WTC11 (cell line): ENCODE measurements around the gene CDH13. TPM values are rescaled to one million over a fixed set of nuclear protein-coding genes. Genes with fewer than 3 reads are reported as not detected.

ENCODE experiments used
- ATAC-seq: fragments of 200-7000 bp; cut with Tn5 transposase; 2 replicates; pipeline ENCODE4 v1.10.0; 2021; ENCODE audit warnings: mild to moderate bottlenecking, moderate library complexity
- CTCF ChIA-PET: fragments of 300-600 bp; sonication (Branson Sonifier 250); formaldehyde crosslinking; loops from one replicate; lab custom pipeline; 2021; ENCODE audit warnings: antibody characterized with exemption; lab: Charles Lee
- POLR2A ChIA-PET: fragments of 350-600 bp; sonication (Branson Sonifier 250); formaldehyde crosslinking; loops from one replicate; lab custom pipeline; 2021; ENCODE audit warnings: antibody characterized with exemption; lab: Charles Lee
- DNase-seq: peaks from one replicate; pipeline ENCODE4 v3.0.0; 2021; ENCODE audit warnings: low spot score
- H3K27ac Mint-ChIP-seq: 2 replicates; pipeline ENCODE4 v1.8.0; 2021; ENCODE audit warnings: mixed read lengths
- H3K27me3 Mint-ChIP-seq: 2 replicates; pipeline ENCODE4 v1.8.0; 2021; ENCODE audit warnings: low read depth, mild to moderate bottlenecking, moderate library complexity, mixed read lengths
- H3K36me3 Mint-ChIP-seq: 2 replicates; pipeline ENCODE4 v1.8.0; 2021; ENCODE audit warnings: mixed read lengths
- H3K4me1 Mint-ChIP-seq: 2 replicates; pipeline ENCODE4 v1.8.0; 2022; ENCODE audit warnings: mixed read lengths
- H3K4me3 Mint-ChIP-seq: 2 replicates; pipeline ENCODE4 v1.8.0; 2021; ENCODE audit warnings: mild to moderate bottlenecking, moderate library complexity, mixed read lengths
- H3K9me3 Mint-ChIP-seq: 2 replicates; pipeline ENCODE4 v1.8.0; 2021; ENCODE audit warnings: mixed read lengths
- ATF2 ChIP-seq: sonication (generic); formaldehyde crosslinking; IDR thresholded peaks from 2 replicates; pipeline ENCODE4 v1.8.1; 2022; ENCODE audit warnings: low read depth, missing genetic modification reagents, borderline replicate concordance
- CREM ChIP-seq: sonication (generic); formaldehyde crosslinking; IDR thresholded peaks from 2 replicates; pipeline ENCODE4 v1.8.1; 2022; ENCODE audit warnings: mild to moderate bottlenecking, missing genetic modification reagents, moderate library complexity
- E2F1 ChIP-seq: sonication (generic); formaldehyde crosslinking; IDR thresholded peaks from 2 replicates; pipeline ENCODE4 v1.8.0; 2022; ENCODE audit warnings: mild to moderate bottlenecking, missing genetic modification reagents
- ESRRA ChIP-seq: sonication (generic); formaldehyde crosslinking; IDR thresholded peaks from 2 replicates; pipeline ENCODE4 v1.8.1; 2022; ENCODE audit warnings: mild to moderate bottlenecking, missing genetic modification reagents, borderline replicate concordance
- FOXK1 ChIP-seq: sonication (generic); formaldehyde crosslinking; IDR thresholded peaks from 2 replicates; pipeline ENCODE4 v1.8.0; 2022; ENCODE audit warnings: mild to moderate bottlenecking, moderate library complexity, missing genetic modification reagents
- FOXP1 ChIP-seq: sonication (generic); formaldehyde crosslinking; IDR thresholded peaks from 2 replicates; pipeline ENCODE4 v1.8.0; 2022; ENCODE audit warnings: missing genetic modification reagents, mild to moderate bottlenecking, moderate library complexity, borderline replicate concordance
- GABPB1 ChIP-seq: sonication (generic); formaldehyde crosslinking; IDR thresholded peaks from 2 replicates; pipeline ENCODE4 v1.8.1; 2023; ENCODE audit warnings: mild to moderate bottlenecking, missing genetic modification reagents
- GTF2I ChIP-seq: fragments of 250-450 bp; sonication (Bioruptor Pico); conservative IDR thresholded peaks from 2 replicates; pipeline ENCODE4 v1.4.0; 2021; ENCODE audit warnings: mild to moderate bottlenecking
- HMGA2 ChIP-seq: fragments of 250-450 bp; sonication (Bioruptor Pico); IDR thresholded peaks from 2 replicates; pipeline ENCODE4 v1.4.0; 2021; ENCODE audit warnings: mild to moderate bottlenecking, moderate library complexity
- JUN ChIP-seq: sonication (generic); formaldehyde crosslinking; IDR thresholded peaks from 2 replicates; pipeline ENCODE4 v1.8.0; 2023; ENCODE audit warnings: mild to moderate bottlenecking, missing genetic modification reagents
- PREB ChIP-seq: sonication (generic); formaldehyde crosslinking; IDR thresholded peaks from 2 replicates; pipeline ENCODE4 v1.8.1; 2022; ENCODE audit warnings: mild to moderate bottlenecking, missing genetic modification reagents, moderate library complexity, borderline replicate concordance
- RELA ChIP-seq: sonication (generic); formaldehyde crosslinking; IDR thresholded peaks from 2 replicates; pipeline ENCODE4 v1.8.1; 2022; ENCODE audit warnings: missing genetic modification reagents, mild to moderate bottlenecking, borderline replicate concordance
- SMAD3 ChIP-seq: sonication (generic); formaldehyde crosslinking; IDR thresholded peaks from 2 replicates; pipeline ENCODE4 v1.8.0; 2022; ENCODE audit warnings: missing genetic modification reagents, mild to moderate bottlenecking, borderline replicate concordance
- ZNF232 ChIP-seq: sonication (generic); formaldehyde crosslinking; IDR thresholded peaks from 2 replicates; pipeline ENCODE4 v1.8.0; 2022; ENCODE audit warnings: mild to moderate bottlenecking, missing genetic modification reagents
- ZNF263 ChIP-seq: sonication (generic); formaldehyde crosslinking; IDR thresholded peaks from 2 replicates; pipeline ENCODE4 v1.8.1; 2022; ENCODE audit warnings: low read depth, mild to moderate bottlenecking, moderate library complexity, missing genetic modification reagents
- ZNF416 ChIP-seq: fragments of 250-450 bp; sonication (Bioruptor Pico); IDR thresholded peaks from 2 replicates; pipeline ENCODE4 v1.9.0; 2021; ENCODE audit warnings: mild to moderate bottlenecking, inconsistent platforms
- ZNF425 ChIP-seq: fragments of 250-450 bp; sonication (Bioruptor Pico); conservative IDR thresholded peaks from 2 replicates; pipeline ENCODE4 v1.9.0; 2021; ENCODE audit warnings: mild to moderate bottlenecking
- total RNA-seq: library from RNA; stranded (reverse); gene quantifications from 3 replicates; pipeline ENCODE4 v1.2.3, GENCODE V29; 2021
- TF ChIP-seq, protein P1 (sequence below): sonication (generic); formaldehyde crosslinking; IDR thresholded peaks from 2 replicates; pipeline ENCODE4 v1.8.1; 2023; ENCODE audit warnings: mild to moderate bottlenecking, missing genetic modification reagents
- TF ChIP-seq, protein P2 (sequence below): sonication (generic); formaldehyde crosslinking; conservative IDR thresholded peaks from 2 replicates; pipeline ENCODE4 v1.8.1; 2023; ENCODE audit warnings: mild to moderate bottlenecking, low read depth, missing genetic modification reagents, moderate library complexity
- TF ChIP-seq, protein P3 (sequence below): sonication (generic); formaldehyde crosslinking; IDR thresholded peaks from 2 replicates; pipeline ENCODE4 v1.8.0; 2023; ENCODE audit warnings: missing genetic modification reagents

CDH13 gene
- total RNA-seq, 1 experiment from 2014 or later = 0.81 TPM

DNA sequence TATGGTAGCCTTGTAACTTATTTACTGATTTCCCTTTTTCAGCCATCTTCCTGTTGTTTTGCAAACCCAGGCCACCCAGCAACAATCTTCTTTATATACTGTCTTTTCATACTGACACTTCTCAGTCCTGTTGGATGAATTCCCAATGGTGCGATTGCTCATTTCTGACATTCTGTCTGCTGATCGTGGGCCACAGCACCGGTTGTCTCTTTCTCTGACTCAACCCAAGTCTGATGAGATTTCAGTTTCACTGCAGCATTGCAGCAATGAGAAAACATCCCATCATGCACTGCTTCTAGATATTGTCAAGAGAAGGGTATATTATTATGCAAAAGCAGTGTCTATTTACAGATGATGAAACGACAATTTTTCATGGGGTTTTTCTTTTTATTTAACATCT is 831.8 kb downstream of the CDH13 start:
- ATAC-seq (no peak), DNase-seq (no peak)
- POLR2A ChIA-PET = no interaction called here
- CTCF ChIA-PET = no interaction called here
- Mint-ChIP-seq H3K27me3 (no peaks in the 10 kb centered on the region), H3K27ac (no peak overlapping the region), H3K4me3 (no peak overlapping the region), H3K9me3 (no peaks in the 10 kb centered on the region), H3K4me1 (no peaks in the 10 kb centered on the region), H3K36me3 (no peaks in the 10 kb centered on the region)
- no peak for TF ChIP-seq ESRRA (CRISPR knock-in tag)
- TF ChIP-seq E2F1 = no peak
- no peak for TF ChIP-seq FOXK1 (CRISPR knock-in tag)
- no peak for TF ChIP-seq FOXP1 (CRISPR knock-in tag)
- TF ChIP-seq JUN = no peak
- no peak for TF ChIP-seq ZNF232
- TF ChIP-seq, protein P1, sequence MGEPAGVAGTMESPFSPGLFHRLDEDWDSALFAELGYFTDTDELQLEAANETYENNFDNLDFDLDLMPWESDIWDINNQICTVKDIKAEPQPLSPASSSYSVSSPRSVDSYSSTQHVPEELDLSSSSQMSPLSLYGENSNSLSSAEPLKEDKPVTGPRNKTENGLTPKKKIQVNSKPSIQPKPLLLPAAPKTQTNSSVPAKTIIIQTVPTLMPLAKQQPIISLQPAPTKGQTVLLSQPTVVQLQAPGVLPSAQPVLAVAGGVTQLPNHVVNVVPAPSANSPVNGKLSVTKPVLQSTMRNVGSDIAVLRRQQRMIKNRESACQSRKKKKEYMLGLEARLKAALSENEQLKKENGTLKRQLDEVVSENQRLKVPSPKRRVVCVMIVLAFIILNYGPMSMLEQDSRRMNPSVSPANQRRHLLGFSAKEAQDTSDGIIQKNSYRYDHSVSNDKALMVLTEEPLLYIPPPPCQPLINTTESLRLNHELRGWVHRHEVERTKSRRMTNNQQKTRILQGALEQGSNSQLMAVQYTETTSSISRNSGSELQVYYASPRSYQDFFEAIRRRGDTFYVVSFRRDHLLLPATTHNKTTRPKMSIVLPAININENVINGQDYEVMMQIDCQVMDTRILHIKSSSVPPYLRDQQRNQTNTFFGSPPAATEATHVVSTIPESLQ (CRISPR knock-in tag) = no peak
- TF ChIP-seq PREB (CRISPR knock-in tag) = no peak
- TF ChIP-seq GTF2I (CRISPR knock-in tag) = no peak
- no peak for TF ChIP-seq SMAD3
- no peak for TF ChIP-seq ZNF416 (CRISPR knock-in tag)
- TF ChIP-seq, protein P2, sequence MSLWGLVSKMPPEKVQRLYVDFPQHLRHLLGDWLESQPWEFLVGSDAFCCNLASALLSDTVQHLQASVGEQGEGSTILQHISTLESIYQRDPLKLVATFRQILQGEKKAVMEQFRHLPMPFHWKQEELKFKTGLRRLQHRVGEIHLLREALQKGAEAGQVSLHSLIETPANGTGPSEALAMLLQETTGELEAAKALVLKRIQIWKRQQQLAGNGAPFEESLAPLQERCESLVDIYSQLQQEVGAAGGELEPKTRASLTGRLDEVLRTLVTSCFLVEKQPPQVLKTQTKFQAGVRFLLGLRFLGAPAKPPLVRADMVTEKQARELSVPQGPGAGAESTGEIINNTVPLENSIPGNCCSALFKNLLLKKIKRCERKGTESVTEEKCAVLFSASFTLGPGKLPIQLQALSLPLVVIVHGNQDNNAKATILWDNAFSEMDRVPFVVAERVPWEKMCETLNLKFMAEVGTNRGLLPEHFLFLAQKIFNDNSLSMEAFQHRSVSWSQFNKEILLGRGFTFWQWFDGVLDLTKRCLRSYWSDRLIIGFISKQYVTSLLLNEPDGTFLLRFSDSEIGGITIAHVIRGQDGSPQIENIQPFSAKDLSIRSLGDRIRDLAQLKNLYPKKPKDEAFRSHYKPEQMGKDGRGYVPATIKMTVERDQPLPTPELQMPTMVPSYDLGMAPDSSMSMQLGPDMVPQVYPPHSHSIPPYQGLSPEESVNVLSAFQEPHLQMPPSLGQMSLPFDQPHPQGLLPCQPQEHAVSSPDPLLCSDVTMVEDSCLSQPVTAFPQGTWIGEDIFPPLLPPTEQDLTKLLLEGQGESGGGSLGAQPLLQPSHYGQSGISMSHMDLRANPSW (CRISPR knock-in tag) = no peak
- TF ChIP-seq ATF2 = no peak
- TF ChIP-seq ZNF263 = no peak
- TF ChIP-seq CREM (CRISPR knock-in tag) = no peak
- no peak for TF ChIP-seq GABPB1 (CRISPR knock-in tag)
- no peak for TF ChIP-seq ZNF425 (CRISPR knock-in tag)
- TF ChIP-seq, protein P3, sequence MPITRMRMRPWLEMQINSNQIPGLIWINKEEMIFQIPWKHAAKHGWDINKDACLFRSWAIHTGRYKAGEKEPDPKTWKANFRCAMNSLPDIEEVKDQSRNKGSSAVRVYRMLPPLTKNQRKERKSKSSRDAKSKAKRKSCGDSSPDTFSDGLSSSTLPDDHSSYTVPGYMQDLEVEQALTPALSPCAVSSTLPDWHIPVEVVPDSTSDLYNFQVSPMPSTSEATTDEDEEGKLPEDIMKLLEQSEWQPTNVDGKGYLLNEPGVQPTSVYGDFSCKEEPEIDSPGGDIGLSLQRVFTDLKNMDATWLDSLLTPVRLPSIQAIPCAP (CRISPR knock-in tag) = no peak
- no peak for TF ChIP-seq RELA (CRISPR knock-in tag)
- no peak for TF ChIP-seq HMGA2 (CRISPR knock-in tag)
